Measurements from ENCODE around the gene FRMD4A.

GRCh38 chr10:14068601-14069250 is 262.0 kb downstream of the FRMD4A start:
- no peak for TF ChIP-seq CTCF (IDR thresholded peaks at IDR 0.05)
- no peak for TF ChIP-seq ZFX (IDR thresholded peaks at IDR 0.05; ENCODE audit: borderline replicate concordance)
